Activated CD4-positive, CD25-positive, alpha-beta regulatory T cell treated with anti-CD3 and anti-CD28 coated beads, Interleukin-2, amount 50 U/mL, for 16 hours (primary cell): Measurements from ENCODE around the gene METRN.
"Not testable (repeated sequence)": the region's sequence is repeated elsewhere in the genome, so short reads cannot be mapped to it uniquely, and the experiment has no call there.

Experiments
- DNase-seq: peaks from one replicate; pipeline ENCODE4 v3.0.0-alpha.2; 2020; ENCODE audit warnings: low read depth, low spot score

Gene METRN

GRCh38 chr16:709566-710499 lies 5.1 kb upstream of the METRN start:
- DNase-seq = no peak

GRCh38 chr16:710500-711075 lies 4.3 kb upstream of the METRN start:
- no peak for DNase-seq

GRCh38 chr16:711084-711483 lies 3.8 kb upstream of the METRN start:
- no peak for DNase-seq

- no peak for DNase-seq
Observed at GRCh38 chr16:711548-712320, 3.2 kb upstream of the METRN start.

GRCh38 chr16:712740-713250 lies 2.1 kb upstream of the METRN start:
- DNase-seq = not testable (repeated sequence)

GRCh38 chr16:714079-714478 lies 839 bp upstream of the METRN start:
- no peak for DNase-seq

GRCh38 chr16:715477-716199 lies 720 bp downstream of the METRN start:
- no peak for DNase-seq

- DNase-seq = no peak
Observed at GRCh38 chr16:716200-716568, 1.3 kb downstream of the METRN start.

GRCh38 chr16:716768-717325 lies 1.9 kb downstream of the METRN start:
- DNase-seq = no peak

- DNase-seq = no peak
Observed at GRCh38 chr16:717450-718245, 2.7 kb downstream of the METRN start.

GRCh38 chr16:718389-718788 lies 3.5 kb downstream of the METRN start:
- DNase-seq = no peak

- DNase-seq = no peak
Observed at GRCh38 chr16:718922-719321, 4.0 kb downstream of the METRN start.

GRCh38 chr16:719815-720446 lies 5.0 kb downstream of the METRN start:
- no peak for DNase-seq

GRCh38 chr16:720447-720989 lies 5.6 kb downstream of the METRN start:
- no peak for DNase-seq

- DNase-seq = peak; percentile 44
Observed at GRCh38 chr16:720990-721764, 6.3 kb downstream of the METRN start, which contains the start of gene ANTKMT. Gene ANTKMT, plus strand, starts transcription at chr16:721146. Its CDS starts 129 bp downstream, at chr16:721275.

- no peak for DNase-seq
Observed at GRCh38 chr16:721765-722540, 7.0 kb downstream of the METRN start.

GRCh38 chr16:722835-723633 lies 8.1 kb downstream of the METRN start:
- no peak for DNase-seq
